CD4-positive, CD25-positive, alpha-beta regulatory T cell (primary cell): ENCODE measurements around the gene MAP3K4. TPM values are rescaled to one million over a fixed set of nuclear protein-coding genes. Genes with fewer than 3 reads are reported as not detected.
"Not testable (repeated sequence)": the region's sequence is repeated elsewhere in the genome, so short reads cannot be mapped to it uniquely, and the experiment has no call there.

ENCODE experiments used
- ATAC-seq, 2 donors: fragments of 150-1000 bp; cut with Tn5 transposase; one replicate each; pipeline ENCODE4 v1.10.0; 2021; ENCODE audit warnings: low read depth in 2 of 2, moderate number of reproducible peaks in 2 of 2, moderate library complexity in 1 of 2
- DNase-seq, 3 donors: peaks; one replicate each; pipeline versions ENCODE4 v3.0.0 to v3.0.0-alpha.2; 2012 to 2022; ENCODE audit warnings: mixed read lengths in 1 of 3
- H3K27ac ChIP-seq: one replicate; pipeline ENCODE4 v1.7.0; 2013; ENCODE audit warnings: mild to moderate bottlenecking, low read length; ENCODE audit not compliant: insufficient read depth, poor library complexity, severe bottlenecking
- H3K27me3 ChIP-seq: one replicate; pipeline ENCODE4 v1.7.0; 2013; ENCODE audit warnings: low read length; ENCODE audit not compliant: control insufficient read depth, insufficient read depth
- H3K36me3 ChIP-seq: one replicate; pipeline ENCODE4 v1.7.0; 2013; ENCODE audit warnings: mild to moderate bottlenecking, low read length, moderate library complexity; ENCODE audit not compliant: control insufficient read depth, insufficient read depth
- H3K4me1 ChIP-seq: 2 replicates; pipeline ENCODE4 v1.7.0; 2013; ENCODE audit warnings: mild to moderate bottlenecking, low read length; ENCODE audit not compliant: insufficient read depth, control insufficient read depth, poor library complexity, severe bottlenecking
- H3K4me3 ChIP-seq: one replicate; pipeline ENCODE4 v1.7.0; 2013; ENCODE audit warnings: low read depth, mild to moderate bottlenecking, low read length, moderate library complexity
- H3K9me3 ChIP-seq, 2 experiments: 1 replicate in 1 of 2; 2 replicates in 1 of 2; pipeline ENCODE4 v1.7.0; 2013; ENCODE audit warnings: low read length in 2 of 2, mild to moderate bottlenecking in 1 of 2, moderate library complexity in 1 of 2; ENCODE audit not compliant: control insufficient read depth in 2 of 2
- H3K27ac Mint-ChIP-seq, 3 donors: one replicate each; pipeline ENCODE4 v1.8.0; 2020 to 2022; ENCODE audit warnings: mild to moderate bottlenecking in 3 of 3, mixed read lengths in 3 of 3, moderate library complexity in 2 of 3
- H3K27me3 Mint-ChIP-seq: one replicate; pipeline ENCODE4 v1.8.0; 2022; ENCODE audit warnings: mild to moderate bottlenecking, mixed read lengths
- H3K36me3 Mint-ChIP-seq: one replicate; pipeline ENCODE4 v1.8.0; 2020; ENCODE audit warnings: mixed read lengths
- H3K4me1 Mint-ChIP-seq, 4 donors: one replicate each; pipeline ENCODE4 v1.8.0; 2020 to 2022; ENCODE audit warnings: mixed read lengths in 4 of 4, mild to moderate bottlenecking in 1 of 4
- H3K4me3 Mint-ChIP-seq, 4 donors: one replicate each; pipeline ENCODE4 v1.8.0; 2020 to 2022; ENCODE audit warnings: mild to moderate bottlenecking in 4 of 4, mixed read lengths in 4 of 4, moderate library complexity in 3 of 4
- H3K9me3 Mint-ChIP-seq, 7 donors: one replicate each; pipeline ENCODE4 v1.8.0; 2020 to 2022; ENCODE audit warnings: mixed read lengths in 7 of 7, mild to moderate bottlenecking in 3 of 7, moderate library complexity in 2 of 7
- polyA plus RNA-seq, 4 donors: library from polyadenylated mRNA; unstranded; fragments of 300-500 nt; fragmentation: Illumina TruSeq; gene quantifications; one replicate each; pipeline ENCODE4 v1.2.3, GENCODE V29; 2021
- total RNA-seq: library from RNA; stranded (reverse); gene quantifications from one replicate; pipeline ENCODE4 v1.2.3, GENCODE V29; 2022

The MAP3K4 gene
- total and polyA plus RNA-seq, 5 donors from 2014 or later: 7.1 to 61.5 (median 12.8) TPM

- ATAC-seq (no peak), DNase-seq (no peak)
- peaks cover 5% of the 10 kb centered on the region for H3K27me3 ChIP-seq
- Mint-ChIP-seq H3K9me3 (no peaks in the 10 kb centered on the region), H3K27me3 (peaks cover 8% of the 10 kb centered on the region), H3K4me3 (no peak overlapping the region), H3K27ac (no peak overlapping the region), H3K4me1 (no peaks in the 10 kb centered on the region), H3K36me3 (no peaks in the 10 kb centered on the region)
- H3K36me3 ChIP-seq: no peaks in the 10 kb centered on the region
- H3K4me1 ChIP-seq: no peaks in the 10 kb centered on the region
- H3K27ac ChIP-seq: no peak overlapping the region
- H3K4me3 ChIP-seq: no peak overlapping the region
- H3K9me3 ChIP-seq: no peaks in the 10 kb centered on the region
Measured at GRCh38 chr6:160973311-160974250, 18.0 kb upstream of the MAP3K4 start.

- H3K4me1 ChIP-seq: no peaks in the 10 kb centered on the region
Measured at GRCh38 chr6:160974304-160974771, 17.2 kb upstream of the MAP3K4 start.

GRCh38 chr6:160975162-160975561 lies 16.4 kb upstream of the MAP3K4 start:
- H3K4me1 ChIP-seq: no peaks in the 10 kb centered on the region
- no peak overlapping the region for H3K4me3 Mint-ChIP-seq
- ATAC-seq (no peak), DNase-seq (no peak)
- no peak overlapping the region for H3K4me3 ChIP-seq
- peaks cover 9% of the 10 kb centered on the region for H3K27me3 ChIP-seq
- no peaks in the 10 kb centered on the region for H3K36me3 Mint-ChIP-seq
- H3K4me1 Mint-ChIP-seq: no peaks in the 10 kb centered on the region
- H3K36me3 ChIP-seq: no peaks in the 10 kb centered on the region
- H3K27me3 Mint-ChIP-seq: peaks cover 8% of the 10 kb centered on the region
- no peak overlapping the region for H3K27ac ChIP-seq
- no peak overlapping the region for H3K27ac Mint-ChIP-seq
- no peaks in the 10 kb centered on the region for H3K9me3 ChIP-seq
- no peaks in the 10 kb centered on the region for H3K9me3 Mint-ChIP-seq

More at GRCh38 chr6:160974304-160974771, 17.2 kb upstream of the MAP3K4 start:
- Histone ChIP-seq H3K27ac (no peak overlapping the region), H3K27me3 (peaks cover 9% of the 10 kb centered on the region), H3K36me3 (no peaks in the 10 kb centered on the region), H3K4me3 (no peak overlapping the region), H3K9me3 (no peaks in the 10 kb centered on the region)
- Mint-ChIP-seq H3K36me3 (no peaks in the 10 kb centered on the region), H3K9me3 (no peaks in the 10 kb centered on the region), H3K27me3 (peaks cover 8% of the 10 kb centered on the region), H3K4me3 (no peak overlapping the region), H3K27ac (no peak overlapping the region), H3K4me1 (no peaks in the 10 kb centered on the region)
- no peak for DNase-seq
- no peak for ATAC-seq

- H3K36me3 Mint-ChIP-seq, H3K4me3 ChIP-seq: not testable (repeated sequence)
Measured at GRCh38 chr6:160975961-160976360, 15.6 kb upstream of the MAP3K4 start.

GRCh38 chr6:160978141-160978901 lies 13.2 kb upstream of the MAP3K4 start:
- Mint-ChIP-seq H3K27me3 (peaks cover 7% of the 10 kb centered on the region), H3K4me3 (no peak overlapping the region), H3K36me3 (no peaks in the 10 kb centered on the region), H3K27ac (no peak overlapping the region), H3K4me1 (no peaks in the 10 kb centered on the region), H3K9me3 (peaks cover 0 to 8% (median 5%) of the 10 kb centered on the region in 7 donors)
- DNase-seq (no peak), ATAC-seq (no peak)
- no peaks in the 10 kb centered on the region for H3K4me1 ChIP-seq
- H3K27ac ChIP-seq: no peak overlapping the region
- H3K36me3 ChIP-seq: no peaks in the 10 kb centered on the region
- no peak overlapping the region for H3K4me3 ChIP-seq
- peaks cover 14% of the 10 kb centered on the region for H3K27me3 ChIP-seq
- peaks cover 3 to 7% of the 10 kb centered on the region in 2 experiments for H3K9me3 ChIP-seq

More at GRCh38 chr6:160975961-160976360, 15.6 kb upstream of the MAP3K4 start:
- not testable (repeated sequence) for H3K27me3 Mint-ChIP-seq, H3K9me3 Mint-ChIP-seq, H3K4me1 Mint-ChIP-seq, H3K27ac ChIP-seq, H3K9me3 ChIP-seq, H3K36me3 ChIP-seq, DNase-seq, H3K27ac Mint-ChIP-seq, H3K4me3 Mint-ChIP-seq, H3K4me1 ChIP-seq, ATAC-seq
- peaks cover 12% of the 10 kb centered on the region for H3K27me3 ChIP-seq

GRCh38 chr6:160979061-160979708 lies 12.4 kb upstream of the MAP3K4 start:
- Histone ChIP-seq H3K27me3 (peaks cover 14% of the 10 kb centered on the region), H3K36me3 (no peaks in the 10 kb centered on the region), H3K4me1 (no peaks in the 10 kb centered on the region), H3K27ac (no peak overlapping the region), H3K9me3 (peaks cover 3 to 15% of the 10 kb centered on the region in 2 experiments), H3K4me3 (no peak overlapping the region)
- ATAC-seq (no peak), DNase-seq (no peak)
- peaks cover 0 to 14% (median 10%) of the 10 kb centered on the region in 7 donors for H3K9me3 Mint-ChIP-seq
- H3K27me3 Mint-ChIP-seq: peaks cover 7% of the 10 kb centered on the region
- no peak overlapping the region for H3K27ac Mint-ChIP-seq
- H3K36me3 Mint-ChIP-seq: no peaks in the 10 kb centered on the region
- no peak overlapping the region for H3K4me3 Mint-ChIP-seq
- no peaks in the 10 kb centered on the region for H3K4me1 Mint-ChIP-seq

- H3K27ac Mint-ChIP-seq, H3K36me3 Mint-ChIP-seq, ATAC-seq, H3K36me3 ChIP-seq, H3K27ac ChIP-seq, H3K4me1 ChIP-seq, H3K4me1 Mint-ChIP-seq, DNase-seq, H3K4me3 ChIP-seq, H3K4me3 Mint-ChIP-seq: not testable (repeated sequence)
- H3K9me3 Mint-ChIP-seq: peaks cover 4 to 20% (median 12%) of the 10 kb centered on the region in 7 donors
- peaks cover 17% of the 10 kb centered on the region for H3K27me3 ChIP-seq
- H3K27me3 Mint-ChIP-seq: peaks cover 21% of the 10 kb centered on the region
- peaks cover 3 to 18% of the 10 kb centered on the region in 2 experiments for H3K9me3 ChIP-seq
Measured at GRCh38 chr6:160983377-160983948, 8.1 kb upstream of the MAP3K4 start.
